ENCODE results near the gene IST1.

DNA sequence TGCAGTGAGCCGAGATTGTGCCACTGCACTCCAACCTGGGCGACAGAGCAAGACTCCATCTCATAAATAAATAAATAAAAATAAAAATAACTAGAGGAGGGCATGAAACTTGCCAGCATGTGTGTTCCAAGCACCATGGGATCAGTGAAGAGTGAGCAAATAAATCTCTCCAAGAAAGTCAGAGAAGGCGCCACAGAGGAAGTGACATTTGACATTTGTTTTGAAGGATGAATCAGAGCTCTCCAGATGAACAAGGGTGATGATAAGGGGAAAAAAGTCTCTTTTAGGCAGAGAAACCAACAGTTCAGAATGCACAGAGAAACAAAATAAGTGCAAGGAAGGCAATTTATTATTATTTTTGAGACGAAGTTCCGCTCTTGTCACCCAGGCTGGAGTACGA lies 50.3 kb downstream of the IST1 start:
- TF ChIP-seq, protein P1, sequence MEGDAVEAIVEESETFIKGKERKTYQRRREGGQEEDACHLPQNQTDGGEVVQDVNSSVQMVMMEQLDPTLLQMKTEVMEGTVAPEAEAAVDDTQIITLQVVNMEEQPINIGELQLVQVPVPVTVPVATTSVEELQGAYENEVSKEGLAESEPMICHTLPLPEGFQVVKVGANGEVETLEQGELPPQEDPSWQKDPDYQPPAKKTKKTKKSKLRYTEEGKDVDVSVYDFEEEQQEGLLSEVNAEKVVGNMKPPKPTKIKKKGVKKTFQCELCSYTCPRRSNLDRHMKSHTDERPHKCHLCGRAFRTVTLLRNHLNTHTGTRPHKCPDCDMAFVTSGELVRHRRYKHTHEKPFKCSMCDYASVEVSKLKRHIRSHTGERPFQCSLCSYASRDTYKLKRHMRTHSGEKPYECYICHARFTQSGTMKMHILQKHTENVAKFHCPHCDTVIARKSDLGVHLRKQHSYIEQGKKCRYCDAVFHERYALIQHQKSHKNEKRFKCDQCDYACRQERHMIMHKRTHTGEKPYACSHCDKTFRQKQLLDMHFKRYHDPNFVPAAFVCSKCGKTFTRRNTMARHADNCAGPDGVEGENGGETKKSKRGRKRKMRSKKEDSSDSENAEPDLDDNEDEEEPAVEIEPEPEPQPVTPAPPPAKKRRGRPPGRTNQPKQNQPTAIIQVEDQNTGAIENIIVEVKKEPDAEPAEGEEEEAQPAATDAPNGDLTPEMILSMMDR (conservative IDR thresholded peaks at IDR 0.05 in 1 of 2, IDR thresholded peaks at IDR 0.05 in 1 of 2; ENCODE audit: low read depth in 1 of 2, low read length in 2 of 2): no peak
- no peak for TF ChIP-seq EZH2 (IDR thresholded peaks at IDR 0.05; ENCODE audit: low read length, missing control alignments)

Measured in fibroblast of lung (primary cell).